SU-DHL-6 (cell line): ENCODE measurements around the gene INPP4A.

Experiments
- CTCF ChIP-seq: fragments of 200-600 bp; sonication (generic); IDR thresholded peaks from one replicate; pipeline ENCODE4 v1.5.1; 2017; ENCODE audit warnings: antibody characterized with exemption, mild to moderate bottlenecking, low read length, moderate library complexity; ENCODE audit not compliant: insufficient read depth, poor library complexity, severe bottlenecking
- EZH2phosphoT487 ChIP-seq: fragments of 200-600 bp; sonication (generic), shearing (Covaris generic); conservative IDR thresholded peaks from 2 replicates; pipeline ENCODE4 v1.6.1; 2018; ENCODE audit warnings: mild to moderate bottlenecking, antibody characterized with exemption, low read length, moderate library complexity, mixed read lengths

DNA sequence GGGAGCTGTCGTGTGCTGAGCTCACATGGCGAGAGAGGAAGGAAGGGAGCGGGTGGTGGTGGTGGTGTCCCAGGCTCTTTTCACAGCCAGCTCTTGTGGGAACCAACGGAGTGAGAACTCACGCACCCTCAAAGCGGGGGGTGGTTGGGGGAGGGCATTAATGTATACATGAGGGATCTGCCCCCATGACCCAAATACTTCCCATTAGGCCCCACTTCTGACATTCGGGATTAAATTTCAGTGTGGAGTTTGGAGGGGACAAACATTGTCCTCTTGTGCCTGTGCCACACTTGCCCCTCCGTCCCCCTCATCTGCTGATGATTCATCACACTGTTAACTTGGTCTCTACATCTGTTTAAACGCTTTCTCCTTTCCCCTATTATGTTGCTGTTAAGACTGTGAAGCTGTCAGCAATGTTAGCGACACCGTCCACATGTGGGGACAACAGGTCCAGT is 22.5 kb downstream of the INPP4A start:
- TF ChIP-seq CTCF (no peak), EZH2phosphoT487 (no peak)
